CD4-positive, CD25-positive, alpha-beta regulatory T cell (primary cell): ENCODE results near the gene TRAPPC12. TPM values are rescaled to one million over a fixed set of nuclear protein-coding genes. Genes with fewer than 3 reads are reported as not detected.

Experiments used
- ATAC-seq, 2 donors: fragments of 150-1000 bp; cut with Tn5 transposase; one replicate each; pipeline ENCODE4 v1.10.0; 2021; ENCODE audit warnings: low read depth in 2 of 2, moderate number of reproducible peaks in 2 of 2, moderate library complexity in 1 of 2
- DNase-seq, 3 donors: peaks; one replicate each; pipeline versions ENCODE4 v3.0.0 to v3.0.0-alpha.2; 2012 to 2022; ENCODE audit warnings: mixed read lengths in 1 of 3
- H3K27ac ChIP-seq: one replicate; pipeline ENCODE4 v1.7.0; 2013; ENCODE audit warnings: mild to moderate bottlenecking, low read length; ENCODE audit not compliant: insufficient read depth, poor library complexity, severe bottlenecking
- H3K27me3 ChIP-seq: one replicate; pipeline ENCODE4 v1.7.0; 2013; ENCODE audit warnings: low read length; ENCODE audit not compliant: control insufficient read depth, insufficient read depth
- H3K36me3 ChIP-seq: one replicate; pipeline ENCODE4 v1.7.0; 2013; ENCODE audit warnings: mild to moderate bottlenecking, low read length, moderate library complexity; ENCODE audit not compliant: control insufficient read depth, insufficient read depth
- H3K4me1 ChIP-seq: 2 replicates; pipeline ENCODE4 v1.7.0; 2013; ENCODE audit warnings: mild to moderate bottlenecking, low read length; ENCODE audit not compliant: insufficient read depth, control insufficient read depth, poor library complexity, severe bottlenecking
- H3K4me3 ChIP-seq: one replicate; pipeline ENCODE4 v1.7.0; 2013; ENCODE audit warnings: low read depth, mild to moderate bottlenecking, low read length, moderate library complexity
- H3K9me3 ChIP-seq, 2 experiments: 1 replicate in 1 of 2; 2 replicates in 1 of 2; pipeline ENCODE4 v1.7.0; 2013; ENCODE audit warnings: low read length in 2 of 2, mild to moderate bottlenecking in 1 of 2, moderate library complexity in 1 of 2; ENCODE audit not compliant: control insufficient read depth in 2 of 2
- H3K27ac Mint-ChIP-seq, 3 donors: one replicate each; pipeline ENCODE4 v1.8.0; 2020 to 2022; ENCODE audit warnings: mild to moderate bottlenecking in 3 of 3, mixed read lengths in 3 of 3, moderate library complexity in 2 of 3
- H3K27me3 Mint-ChIP-seq: one replicate; pipeline ENCODE4 v1.8.0; 2022; ENCODE audit warnings: mild to moderate bottlenecking, mixed read lengths
- H3K36me3 Mint-ChIP-seq: one replicate; pipeline ENCODE4 v1.8.0; 2020; ENCODE audit warnings: mixed read lengths
- H3K4me1 Mint-ChIP-seq, 4 donors: one replicate each; pipeline ENCODE4 v1.8.0; 2020 to 2022; ENCODE audit warnings: mixed read lengths in 4 of 4, mild to moderate bottlenecking in 1 of 4
- H3K4me3 Mint-ChIP-seq, 4 donors: one replicate each; pipeline ENCODE4 v1.8.0; 2020 to 2022; ENCODE audit warnings: mild to moderate bottlenecking in 4 of 4, mixed read lengths in 4 of 4, moderate library complexity in 3 of 4
- H3K9me3 Mint-ChIP-seq, 7 donors: one replicate each; pipeline ENCODE4 v1.8.0; 2020 to 2022; ENCODE audit warnings: mixed read lengths in 7 of 7, mild to moderate bottlenecking in 3 of 7, moderate library complexity in 2 of 7
- polyA plus RNA-seq, 4 donors: library from polyadenylated mRNA; unstranded; fragments of 300-500 nt; fragmentation: Illumina TruSeq; gene quantifications; one replicate each; pipeline ENCODE4 v1.2.3, GENCODE V29; 2021
- total RNA-seq: library from RNA; stranded (reverse); gene quantifications from one replicate; pipeline ENCODE4 v1.2.3, GENCODE V29; 2022

The TRAPPC12 gene
- total and polyA plus RNA-seq, 5 donors from 2014 or later: 30.5 to 97.3 (median 34.2) TPM

GRCh38 chr2:3459185-3460015, 79.9 kb downstream of the TRAPPC12 start:
- H3K4me1 Mint-ChIP-seq: peaks cover 2 to 10% (median 6%) of the 10 kb centered on the region in 4 donors
- H3K27me3 Mint-ChIP-seq: no peaks in the 10 kb centered on the region
- Histone ChIP-seq H3K4me1 (no peaks in the 10 kb centered on the region), H3K36me3 (peaks cover 47% of the 10 kb centered on the region), H3K9me3 (no peaks in the 10 kb centered on the region), H3K27ac (no peak overlapping the region), H3K4me3 (no peak overlapping the region), H3K27me3 (no peaks in the 10 kb centered on the region)
- H3K36me3 Mint-ChIP-seq: peaks cover 29% of the 10 kb centered on the region
- peak overlapping the region in 1 of 4 donors; percentile 11 for H3K4me3 Mint-ChIP-seq
- ATAC-seq (no peak), DNase-seq (no peak)
- no peak overlapping the region for H3K27ac Mint-ChIP-seq
- H3K9me3 Mint-ChIP-seq: no peaks in the 10 kb centered on the region

- Histone ChIP-seq H3K4me1 (no peaks in the 10 kb centered on the region), H3K27ac (no peak overlapping the region), H3K9me3 (no peaks in the 10 kb centered on the region), H3K4me3 (no peak overlapping the region), H3K27me3 (no peaks in the 10 kb centered on the region), H3K36me3 (peaks cover 47% of the 10 kb centered on the region)
- peak overlapping the region in 1 of 4 donors; percentile 7 for H3K4me3 Mint-ChIP-seq
- peaks cover 2 to 10% (median 6%) of the 10 kb centered on the region in 4 donors for H3K4me1 Mint-ChIP-seq
- H3K27me3 Mint-ChIP-seq: no peaks in the 10 kb centered on the region
- ATAC-seq (no peak), DNase-seq (no peak)
- peaks cover 34% of the 10 kb centered on the region for H3K36me3 Mint-ChIP-seq
- no peak overlapping the region for H3K27ac Mint-ChIP-seq
- H3K9me3 Mint-ChIP-seq: no peaks in the 10 kb centered on the region
Observed at GRCh38 chr2:3460156-3460555, 80.7 kb downstream of the TRAPPC12 start.

GRCh38 chr2:3460831-3461800, 81.6 kb downstream of the TRAPPC12 start:
- H3K36me3 Mint-ChIP-seq: peaks cover 28% of the 10 kb centered on the region
- ATAC-seq (no peak), DNase-seq (no peak)
- Histone ChIP-seq H3K36me3 (peaks cover 48% of the 10 kb centered on the region), H3K4me3 (no peak overlapping the region), H3K4me1 (no peaks in the 10 kb centered on the region), H3K27me3 (no peaks in the 10 kb centered on the region), H3K27ac (no peak overlapping the region), H3K9me3 (no peaks in the 10 kb centered on the region)
- no peak overlapping the region for H3K4me3 Mint-ChIP-seq
- H3K9me3 Mint-ChIP-seq: no peaks in the 10 kb centered on the region
- peak overlapping the region in 1 of 3 donors; percentile 32 for H3K27ac Mint-ChIP-seq
- peaks cover 2 to 10% (median 6%) of the 10 kb centered on the region in 4 donors for H3K4me1 Mint-ChIP-seq
- H3K27me3 Mint-ChIP-seq: no peaks in the 10 kb centered on the region

- H3K27me3 ChIP-seq: no peaks in the 10 kb centered on the region
- H3K4me1 ChIP-seq: no peaks in the 10 kb centered on the region
- H3K4me3 ChIP-seq: no peak overlapping the region
- H3K36me3 ChIP-seq: peaks cover 49% of the 10 kb centered on the region
- ATAC-seq: peak; percentile 65 to 72
- H3K4me1 Mint-ChIP-seq: peaks cover 2 to 10% (median 6%) of the 10 kb centered on the region in 4 donors
- H3K36me3 Mint-ChIP-seq: peaks cover 26% of the 10 kb centered on the region
- no peaks in the 10 kb centered on the region for H3K9me3 Mint-ChIP-seq
- H3K4me3 Mint-ChIP-seq: peak overlapping the region in 1 of 4 donors; percentile 48
- H3K27ac ChIP-seq: no peak overlapping the region
- H3K9me3 ChIP-seq: no peaks in the 10 kb centered on the region
- peak overlapping the region in 2 of 3 donors; percentile 89 to 96 for H3K27ac Mint-ChIP-seq
- no peaks in the 10 kb centered on the region for H3K27me3 Mint-ChIP-seq
- DNase-seq: peak; percentile 16 to 75 (median 55)
Observed at GRCh38 chr2:3461801-3462492, 82.5 kb downstream of the TRAPPC12 start.

- Mint-ChIP-seq H3K36me3 (peaks cover 26% of the 10 kb centered on the region), H3K9me3 (no peaks in the 10 kb centered on the region), H3K27ac (no peak overlapping the region), H3K4me3 (no peak overlapping the region), H3K27me3 (no peaks in the 10 kb centered on the region), H3K4me1 (peaks cover 2 to 10% (median 6%) of the 10 kb centered on the region in 4 donors)
- no peak for ATAC-seq
- Histone ChIP-seq H3K36me3 (peaks cover 51% of the 10 kb centered on the region), H3K27me3 (no peaks in the 10 kb centered on the region), H3K4me3 (no peak overlapping the region), H3K4me1 (no peaks in the 10 kb centered on the region), H3K9me3 (no peaks in the 10 kb centered on the region), H3K27ac (no peak overlapping the region)
- DNase-seq: no peak
Observed at GRCh38 chr2:3462493-3463104, 83.1 kb downstream of the TRAPPC12 start.

- H3K4me3 ChIP-seq: no peak overlapping the region
- peaks cover 2 to 10% (median 6%) of the 10 kb centered on the region in 4 donors for H3K4me1 Mint-ChIP-seq
- H3K27me3 ChIP-seq: no peaks in the 10 kb centered on the region
- no peak overlapping the region for H3K27ac Mint-ChIP-seq
- H3K9me3 ChIP-seq: no peaks in the 10 kb centered on the region
- H3K36me3 ChIP-seq: peaks cover 51% of the 10 kb centered on the region
- H3K36me3 Mint-ChIP-seq: peaks cover 31% of the 10 kb centered on the region
- H3K4me3 Mint-ChIP-seq: no peak overlapping the region
- ATAC-seq (no peak), DNase-seq (no peak)
- no peaks in the 10 kb centered on the region for H3K9me3 Mint-ChIP-seq
- H3K27me3 Mint-ChIP-seq: no peaks in the 10 kb centered on the region
- no peak overlapping the region for H3K27ac ChIP-seq
- H3K4me1 ChIP-seq: no peaks in the 10 kb centered on the region
Observed at GRCh38 chr2:3463186-3463835, 83.8 kb downstream of the TRAPPC12 start.
